Ovary (tissue), 3 donors: ENCODE data around the gene ELOB.

Experiments used
- EP300 ChIP-seq: sonication (generic); formaldehyde crosslinking; IDR thresholded peaks from one replicate; pipeline ENCODE4 v1.6.1; 2017; ENCODE audit warnings: antibody characterized with exemption
- POLR2A ChIP-seq: fragments of 450-650 bp; IDR thresholded peaks from one replicate; pipeline ENCODE4 v1.6.1; 2017; ENCODE audit warnings: antibody characterized with exemption, mild to moderate bottlenecking, moderate library complexity
- TF ChIP-seq, protein P1 (sequence below), 3 donors: fragments of 450-650 bp in 2 of 3; fragments of 200-600 bp in 1 of 3; IDR thresholded peaks; one replicate each; pipeline versions ENCODE4 v1.5.1 to v1.8.0; 2016 to 2022; ENCODE audit warnings: antibody characterized with exemption in 3 of 3, mild to moderate bottlenecking in 1 of 3
- donor health status: DM: no; HTN: no; CAD: no.

DNA sequence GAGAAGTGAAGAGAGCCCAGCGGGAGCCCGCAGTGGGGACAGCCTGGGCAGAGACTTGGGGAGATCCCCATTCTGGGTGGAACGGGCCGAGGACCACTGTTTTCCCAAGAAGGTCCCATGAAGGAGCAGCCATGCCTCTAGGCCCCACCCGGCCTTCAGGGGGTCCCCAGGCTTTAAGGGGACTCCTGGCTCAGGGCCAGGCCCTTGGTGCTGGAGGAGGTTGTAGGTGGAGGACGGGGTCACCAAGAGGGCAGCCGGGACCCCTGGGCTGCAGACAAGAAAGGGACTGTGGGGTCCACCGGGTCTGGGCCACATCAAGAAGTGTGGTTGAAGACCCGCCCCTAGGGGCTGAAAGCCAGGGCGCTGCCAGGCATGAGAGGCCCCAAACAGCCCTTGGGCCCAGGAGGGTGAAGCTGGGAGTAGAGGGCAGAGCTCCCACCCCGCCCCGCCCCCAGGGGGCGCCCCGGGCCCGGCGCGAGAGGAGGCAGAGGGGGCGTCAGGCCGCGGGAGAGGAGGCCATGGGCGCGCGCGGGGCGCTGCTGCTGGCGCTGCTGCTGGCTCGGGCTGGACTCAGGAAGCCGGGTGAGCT lies 39.8 kb upstream of the ELOB start, which contains the start of gene PRSS21:
- TF ChIP-seq, protein P1, sequence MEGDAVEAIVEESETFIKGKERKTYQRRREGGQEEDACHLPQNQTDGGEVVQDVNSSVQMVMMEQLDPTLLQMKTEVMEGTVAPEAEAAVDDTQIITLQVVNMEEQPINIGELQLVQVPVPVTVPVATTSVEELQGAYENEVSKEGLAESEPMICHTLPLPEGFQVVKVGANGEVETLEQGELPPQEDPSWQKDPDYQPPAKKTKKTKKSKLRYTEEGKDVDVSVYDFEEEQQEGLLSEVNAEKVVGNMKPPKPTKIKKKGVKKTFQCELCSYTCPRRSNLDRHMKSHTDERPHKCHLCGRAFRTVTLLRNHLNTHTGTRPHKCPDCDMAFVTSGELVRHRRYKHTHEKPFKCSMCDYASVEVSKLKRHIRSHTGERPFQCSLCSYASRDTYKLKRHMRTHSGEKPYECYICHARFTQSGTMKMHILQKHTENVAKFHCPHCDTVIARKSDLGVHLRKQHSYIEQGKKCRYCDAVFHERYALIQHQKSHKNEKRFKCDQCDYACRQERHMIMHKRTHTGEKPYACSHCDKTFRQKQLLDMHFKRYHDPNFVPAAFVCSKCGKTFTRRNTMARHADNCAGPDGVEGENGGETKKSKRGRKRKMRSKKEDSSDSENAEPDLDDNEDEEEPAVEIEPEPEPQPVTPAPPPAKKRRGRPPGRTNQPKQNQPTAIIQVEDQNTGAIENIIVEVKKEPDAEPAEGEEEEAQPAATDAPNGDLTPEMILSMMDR (IDR thresholded peaks at IDR 0.05), result no peak
- TF ChIP-seq EP300 (no peak), POLR2A (no peak)
